ENCODE measurements around the gene ITGB1BP2. TPM values are rescaled to one million over a fixed set of nuclear protein-coding genes. Genes with fewer than 3 reads are reported as not detected.
"Not testable (repeated sequence)": the region's sequence is repeated elsewhere in the genome, so short reads cannot be mapped to it uniquely, and the experiment has no call there.

ITGB1BP2 gene
- polyA plus RNA-seq, 3 donors from 2014 or later = not detected

DNA sequence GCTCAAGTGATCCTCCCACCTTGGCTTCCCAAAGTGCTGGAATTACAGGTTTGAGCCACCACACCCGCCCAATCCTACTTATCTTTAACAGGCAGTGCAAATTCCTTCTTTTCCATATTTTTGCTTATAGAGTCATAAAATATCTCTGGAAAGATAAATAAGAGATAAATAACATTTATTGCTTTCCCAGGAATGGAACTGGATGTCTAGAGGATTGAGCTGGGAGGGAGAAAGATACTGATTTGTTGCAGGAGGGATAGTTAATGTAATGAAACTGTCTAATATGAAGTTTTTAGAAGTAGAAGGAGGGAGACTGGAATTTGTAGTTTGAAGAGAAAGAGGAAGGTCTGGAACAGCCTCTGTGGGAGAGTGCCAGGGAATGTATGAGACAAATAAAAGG, 20.2 kb downstream of the ITGB1BP2 start:
- no peak for DNase-seq
- no peaks in the 10 kb centered on the region for H3K4me1 Mint-ChIP-seq
- H3K36me3 Mint-ChIP-seq = peaks cover 2 to 7% (median 5%) of the 10 kb centered on the region in 3 donors
- peaks cover 0 to 2% (median 0%) of the 10 kb centered on the region in 6 donors for H3K9me3 Mint-ChIP-seq
- peaks cover 0 to 2% (median 0%) of the 10 kb centered on the region in 3 donors for H3K27me3 Mint-ChIP-seq (ENCODE audit: low read depth in 3 of 3)
- no peak overlapping the region for H3K27ac Mint-ChIP-seq
- H3K4me3 Mint-ChIP-seq = no peak overlapping the region

GRCh38 chrX:71324452-71324851, 22.9 kb downstream of the ITGB1BP2 start:
- H3K4me3 Mint-ChIP-seq; DNase-seq; H3K27me3 Mint-ChIP-seq (ENCODE audit: low read depth in 3 of 3); H3K9me3 Mint-ChIP-seq; H3K27ac Mint-ChIP-seq; H3K4me1 Mint-ChIP-seq: not testable (repeated sequence)
- peaks cover 5 to 12% (median 7%) of the 10 kb centered on the region in 3 donors for H3K36me3 Mint-ChIP-seq

GRCh38 chrX:71326394-71326793, 24.8 kb downstream of the ITGB1BP2 start:
- no peak overlapping the region for H3K27ac Mint-ChIP-seq
- peaks cover 5 to 12% (median 7%) of the 10 kb centered on the region in 3 donors for H3K36me3 Mint-ChIP-seq
- H3K9me3 Mint-ChIP-seq = peaks cover 0 to 5% (median 0%) of the 10 kb centered on the region in 6 donors
- H3K4me1 Mint-ChIP-seq = no peaks in the 10 kb centered on the region
- no peak for DNase-seq
- H3K4me3 Mint-ChIP-seq = no peak overlapping the region
- no peaks in the 10 kb centered on the region for H3K27me3 Mint-ChIP-seq (ENCODE audit: low read depth in 3 of 3)

DNA sequence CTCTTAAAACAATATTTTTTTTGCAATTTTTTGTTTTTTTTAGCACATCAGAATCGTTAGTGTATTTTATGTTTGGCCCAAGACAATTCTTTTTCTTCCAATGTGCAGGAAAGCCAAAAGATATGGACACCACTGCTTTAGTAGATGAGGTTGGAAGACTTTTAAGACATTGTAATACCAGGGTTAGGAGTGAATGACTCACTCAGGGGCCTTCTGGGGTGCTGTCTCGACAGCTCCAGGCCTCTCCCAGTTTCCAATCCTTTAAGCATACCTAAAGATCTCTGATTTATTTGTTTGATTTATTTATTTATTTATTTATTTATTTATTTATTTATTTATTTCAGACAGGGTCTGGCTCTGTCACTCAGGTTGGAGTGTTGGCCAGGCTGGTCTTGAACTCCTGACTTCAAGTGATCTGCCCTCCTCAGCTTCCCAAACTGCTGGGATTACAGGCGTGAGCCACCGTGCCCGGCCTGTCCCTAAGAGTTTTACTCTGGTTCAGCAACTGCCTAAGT, 47.7 kb downstream of the ITGB1BP2 start:
- H3K4me3 Mint-ChIP-seq; H3K4me1 Mint-ChIP-seq; H3K27me3 Mint-ChIP-seq (ENCODE audit: low read depth in 3 of 3); H3K9me3 Mint-ChIP-seq; DNase-seq; H3K36me3 Mint-ChIP-seq; H3K27ac Mint-ChIP-seq: not testable (repeated sequence)

DNA sequence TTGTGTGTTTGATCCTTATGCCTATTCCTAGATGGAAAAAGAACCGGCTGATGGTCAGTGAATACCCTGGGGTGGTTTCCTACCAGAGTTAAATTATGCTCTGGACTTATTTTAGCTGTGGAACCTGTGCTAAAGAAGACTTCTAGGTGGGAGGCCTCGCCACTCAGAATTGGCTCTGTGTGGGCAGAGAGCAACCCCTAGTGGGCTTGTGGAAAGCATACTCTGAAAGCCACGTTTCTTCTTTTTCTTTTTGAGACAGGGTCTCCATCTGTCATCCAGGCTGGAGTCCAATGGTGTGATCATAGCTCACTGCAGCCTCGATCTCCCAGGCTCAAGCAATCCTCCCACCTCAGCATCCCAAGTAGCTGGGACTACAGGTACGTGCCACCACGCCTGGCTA, 48.3 kb downstream of the ITGB1BP2 start:
- H3K27ac Mint-ChIP-seq; H3K36me3 Mint-ChIP-seq; H3K4me3 Mint-ChIP-seq; H3K9me3 Mint-ChIP-seq; H3K27me3 Mint-ChIP-seq (ENCODE audit: low read depth in 3 of 3); DNase-seq; H3K4me1 Mint-ChIP-seq: not testable (repeated sequence)

DNA sequence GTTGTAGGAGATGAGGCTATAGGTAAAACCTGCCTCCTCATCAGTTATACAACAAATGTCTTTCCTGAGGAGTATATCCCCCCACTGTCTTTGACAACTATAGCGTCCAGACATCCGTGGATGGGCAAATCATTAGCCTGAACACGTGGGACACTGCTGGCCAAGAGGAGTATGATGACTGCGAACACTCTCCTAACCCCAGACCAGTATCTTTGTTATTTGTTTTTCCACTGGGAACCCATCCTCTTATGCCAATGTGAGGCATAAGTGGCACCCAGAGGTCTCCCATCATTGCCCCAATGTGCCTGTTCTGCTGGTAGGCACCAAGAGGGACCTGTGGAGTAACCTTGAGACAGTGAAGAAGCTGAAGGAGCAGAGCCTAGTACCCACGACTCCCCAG, 50.9 kb downstream of the ITGB1BP2 start:
- not testable (repeated sequence) for H3K4me1 Mint-ChIP-seq; H3K36me3 Mint-ChIP-seq; H3K9me3 Mint-ChIP-seq; H3K27me3 Mint-ChIP-seq (ENCODE audit: low read depth in 3 of 3); H3K27ac Mint-ChIP-seq; H3K4me3 Mint-ChIP-seq; DNase-seq

Other genes with a start within 250 kb of the ITGB1BP2 start
- 1 to 10 TPM; 5.3 to 9.2 (median 5.9) TPM for gene SNX12, start 233.4 kb upstream of the ITGB1BP2 start, polyA plus RNA-seq
- gene FOXO4, start 205.9 kb upstream of the ITGB1BP2 start, polyA plus RNA-seq = 1 to 10 TPM; 1.8 to 6.5 (median 2.9) TPM
- gene CXorf65, start 195.0 kb upstream of the ITGB1BP2 start, polyA plus RNA-seq = 10 to 100 TPM in 1 of 3 donors, 1 to 10 TPM in 1, not detected in 1; 5.6 to 15.2 TPM
- gene IL2RG, start 190.2 kb upstream of the ITGB1BP2 start, polyA plus RNA-seq = 1,000 to 10,000 TPM; 1,102 to 1,755 (median 1,598) TPM
- 10 to 100 TPM in 1 of 3 donors, 1 to 10 TPM in 1, not detected in 1; 8.6 to 21.5 TPM for gene MED12, start 183.2 kb upstream of the ITGB1BP2 start, polyA plus RNA-seq
- under 1 TPM in 2 of 3 donors, not detected in 1; 0.07 to 0.08 TPM for gene NLGN3, start 156.9 kb upstream of the ITGB1BP2 start, polyA plus RNA-seq
- not detected for gene GJB1, start 78.5 kb upstream of the ITGB1BP2 start, polyA plus RNA-seq
- gene ZMYM3, start 47.6 kb upstream of the ITGB1BP2 start, polyA plus RNA-seq = 1 to 10 TPM; 3.0 to 5.6 (median 5.0) TPM
- 100 to 1,000 TPM; 150 to 230 (median 188) TPM for gene NONO, start 18.1 kb upstream of the ITGB1BP2 start, polyA plus RNA-seq
- gene TAF1, start 64.6 kb downstream of the ITGB1BP2 start, polyA plus RNA-seq = 10 to 100 TPM in 1 of 3 donors, 1 to 10 TPM in 2; 3.0 to 10.9 (median 3.3) TPM
- 10 to 100 TPM; 26.4 to 35.5 (median 28.7) TPM for gene OGT, start 231.4 kb downstream of the ITGB1BP2 start, polyA plus RNA-seq

Data from immature natural killer cell (primary cell).